Retinal pigment epithelial cell (primary cell): ENCODE measurements around the gene PLCD3.

Experiments
- DNase-seq: peaks from one replicate; pipeline ENCODE4 v3.0.0-alpha.2; 2010; ENCODE audit warnings: low read depth
- H3K4me3 ChIP-seq: 2 replicates; pipeline ENCODE4 v1.5.1; 2011; ENCODE audit warnings: mild to moderate bottlenecking, low read length, control low read depth, moderate library complexity
- CTCF ChIP-seq: conservative IDR thresholded peaks from 2 replicates; pipeline ENCODE4 v1.5.1; 2011; ENCODE audit warnings: low read depth, low read length, control low read depth, inconsistent platforms

The PLCD3 gene

GRCh38 chr17:45061606-45062205 is 70.6 kb downstream of the PLCD3 start:
- no peak for TF ChIP-seq CTCF

GRCh38 chr17:45060797-45061605 is 71.3 kb downstream of the PLCD3 start, which contains the start of gene NMT1:
Gene NMT1, plus strand, starts transcription at chr17:45061317. Its CDS starts 13 bp downstream, at chr17:45061330.
- TF ChIP-seq CTCF, result no peak
- DNase-seq, result peak; percentile 99
- H3K4me3 ChIP-seq, result peak within 1 kb of the TSS; percentile 86

More at GRCh38 chr17:45061606-45062205, 70.6 kb downstream of the PLCD3 start:
- peak overlapping the region; percentile 86 for H3K4me3 ChIP-seq
- no peak for DNase-seq

- TF ChIP-seq CTCF, result no peak
- DNase-seq, result no peak
- H3K4me3 ChIP-seq, result peak overlapping the region; percentile 86
Measured at GRCh38 chr17:45060382-45060796, 71.9 kb downstream of the PLCD3 start.
